Amniotic epithelial cell (primary cell): ENCODE data around the gene OLAH.
A peak's percentile ranks its signal among the peaks of the same experiment; 100 is the strongest.
"Not testable (repeated sequence)": the region's sequence is repeated elsewhere in the genome, so short reads cannot be mapped to it uniquely, and the experiment has no call there.

Experiments
- DNase-seq: peaks from one replicate; pipeline ENCODE4 v3.0.0-alpha.2; 2010; ENCODE audit warnings: low read depth

Gene OLAH

GRCh38 chr10:15043674-15044073 is at the start of gene OLAH:
Gene OLAH (plus strand): TSS chr10:15043943. CDS start chr10:15047289, 3,346 bp downstream.
- DNase-seq = peak; percentile 40

- no peak for DNase-seq
Observed at GRCh38 chr10:14995964-14996565, 47.7 kb upstream of the OLAH start.

GRCh38 chr10:15013530-15013929 is 30.2 kb upstream of the OLAH start:
- not testable (repeated sequence) for DNase-seq

GRCh38 chr10:15015451-15015850 is 28.3 kb upstream of the OLAH start:
- DNase-seq = no peak

GRCh38 chr10:15020966-15021365 is 22.8 kb upstream of the OLAH start:
- peak; percentile 21 for DNase-seq

- DNase-seq = not testable (repeated sequence)
Observed at GRCh38 chr10:15023079-15023478, 20.7 kb upstream of the OLAH start.

GRCh38 chr10:15024017-15025004 is 19.4 kb upstream of the OLAH start:
- not testable (repeated sequence) for DNase-seq

- DNase-seq = not testable (repeated sequence)
Observed at GRCh38 chr10:15025040-15025439, 18.7 kb upstream of the OLAH start.

- peak; percentile 31 for DNase-seq
Observed at GRCh38 chr10:15027741-15028140, 16.0 kb upstream of the OLAH start.

GRCh38 chr10:15035385-15036301 is 8.1 kb upstream of the OLAH start:
- peak; percentile 63 for DNase-seq

GRCh38 chr10:15037691-15038090 is 6.1 kb upstream of the OLAH start:
- DNase-seq = no peak

- no peak for DNase-seq
Observed at GRCh38 chr10:15038416-15038815, 5.3 kb upstream of the OLAH start.

GRCh38 chr10:15045380-15045779 is 1.6 kb downstream of the OLAH start:
- no peak for DNase-seq

GRCh38 chr10:15046626-15047025 is 2.9 kb downstream of the OLAH start:
- no peak for DNase-seq

GRCh38 chr10:15049533-15049932 is 5.8 kb downstream of the OLAH start:
- no peak for DNase-seq

- DNase-seq = no peak
Observed at GRCh38 chr10:15052121-15052520, 8.4 kb downstream of the OLAH start.

- DNase-seq = no peak
Observed at GRCh38 chr10:15053061-15053460, 9.3 kb downstream of the OLAH start.

- DNase-seq = no peak
Observed at GRCh38 chr10:15058689-15059088, 14.9 kb downstream of the OLAH start.

GRCh38 chr10:15059914-15060313 is 16.2 kb downstream of the OLAH start:
- no peak for DNase-seq

GRCh38 chr10:15060638-15061037 is 16.9 kb downstream of the OLAH start:
- no peak for DNase-seq

GRCh38 chr10:15067154-15067553 is 23.4 kb downstream of the OLAH start:
- DNase-seq = no peak

GRCh38 chr10:15068802-15069201 is 25.1 kb downstream of the OLAH start:
- peak; percentile 96 for DNase-seq
